K562 (cell line): ENCODE measurements around the gene SKIDA1. TPM values are rescaled to one million over a fixed set of nuclear protein-coding genes. Genes with fewer than 3 reads are reported as not detected.

Experiments used
- BCL6 ChIP-seq: fragments of 250-450 bp; sonication (Bioruptor Pico); IDR thresholded peaks from 2 replicates; pipeline ENCODE4 v1.4.0; 2020
- CREB1 ChIP-seq, 2 experiments: sonication (generic) in 1 of 2; formaldehyde crosslinking in 1 of 2; IDR thresholded peaks; 2 replicates each; pipeline versions ENCODE4 v1.6.1 to v1.8.0; 2012 to 2022; ENCODE audit warnings: inconsistent platforms in 1 of 2, mild to moderate bottlenecking in 1 of 2, missing genetic modification reagents in 1 of 2, moderate library complexity in 1 of 2
- DMBX1 ChIP-seq: fragments of 250-450 bp; sonication (Bioruptor Pico); IDR thresholded peaks from 2 replicates; pipeline ENCODE4 v1.8.0; 2022; ENCODE audit warnings: inconsistent platforms, mild to moderate bottlenecking, moderate library complexity, borderline replicate concordance
- ETS2 ChIP-seq: IDR thresholded peaks from 2 replicates; pipeline ENCODE4 v1.6.1; 2016; ENCODE audit warnings: borderline replicate concordance, missing genetic modification characterization, mild to moderate bottlenecking, moderate library complexity, missing compliant biosample characterization; ENCODE audit not compliant: poor library complexity, severe bottlenecking
- GTF2F1 ChIP-seq: IDR thresholded peaks from 2 replicates; pipeline ENCODE4 v1.6.1; 2011; ENCODE audit warnings: low read depth, low read length, improper control_type of control experiment
- LCOR ChIP-seq: sonication (generic); formaldehyde crosslinking; IDR thresholded peaks from 2 replicates; pipeline ENCODE4 v1.8.0; 2022; ENCODE audit warnings: mild to moderate bottlenecking, missing genetic modification reagents
- PHF8 ChIP-seq: fragments of 200-600 bp; sonication (generic); IDR thresholded peaks from 2 replicates; pipeline ENCODE4 v1.6.1; 2012; ENCODE audit warnings: mixed run types, mild to moderate bottlenecking, inconsistent platforms, low read length, moderate library complexity, borderline replicate concordance
- PTTG1 ChIP-seq: fragments of 450-650 bp; IDR thresholded peaks from 2 replicates; pipeline ENCODE4 v1.6.1; 2016; ENCODE audit warnings: low read depth, mild to moderate bottlenecking, missing genetic modification characterization, missing compliant biosample characterization
- SMAD1 ChIP-seq: fragments of 150-350 bp; IDR thresholded peaks from 2 replicates; pipeline ENCODE4 v1.6.1; 2014; ENCODE audit warnings: low read length, low read depth; ENCODE audit not compliant: partially characterized antibody
- SRSF3 ChIP-seq: fragments of 200-400 bp; formaldehyde crosslinking; IDR thresholded peaks from 2 replicates; pipeline ENCODE4 v1.6.1; 2016; ENCODE audit warnings: mild to moderate bottlenecking, low read length, moderate library complexity; ENCODE audit not compliant: insufficient read depth
- TAF7 ChIP-seq: fragments of 450-650 bp; IDR thresholded peaks from 2 replicates; pipeline ENCODE4 v1.6.1; 2016; ENCODE audit warnings: missing genetic modification characterization, missing compliant biosample characterization
- TGIF2 ChIP-seq: sonication (generic); formaldehyde crosslinking; IDR thresholded peaks from 2 replicates; pipeline ENCODE4 v1.8.1; 2022; ENCODE audit warnings: mild to moderate bottlenecking, missing genetic modification reagents, moderate library complexity
- THRA ChIP-seq: fragments of 450-650 bp; IDR thresholded peaks from 2 replicates; pipeline ENCODE4 v1.6.1; 2017; ENCODE audit warnings: mild to moderate bottlenecking, moderate library complexity
- ZNF277 ChIP-seq: fragments of 250-450 bp; sonication (Bioruptor Pico); IDR thresholded peaks from 2 replicates; pipeline ENCODE4 v1.8.0; 2022; ENCODE audit warnings: inconsistent platforms, mild to moderate bottlenecking, moderate library complexity, borderline replicate concordance
- ZNF436 ChIP-seq: fragments of 250-450, 450-650 bp; sonication (Bioruptor Pico); formaldehyde crosslinking; IDR thresholded peaks from 2 replicates; pipeline ENCODE4 v1.7.0; 2020; ENCODE audit warnings: mild to moderate bottlenecking
- ZNF507 ChIP-seq: conservative IDR thresholded peaks from 2 replicates; pipeline ENCODE4 v1.6.1; 2017; ENCODE audit warnings: missing genetic modification characterization, missing compliant biosample characterization
- ZNF589 ChIP-seq: fragments of 200-800 bp; sonication (Bioruptor generic); IDR thresholded peaks from 2 replicates; pipeline ENCODE4 v1.6.1; 2016; ENCODE audit warnings: low read depth, missing genetic modification characterization, missing compliant biosample characterization
- polyA plus RNA-seq, 8 experiments: library from polyadenylated mRNA; depleted of rRNA in 4 of 8; stranded (reverse) in 5 of 8; unstranded in 3 of 8; fragments of >200 nt; fragmentation: Nextera tagmentation in 2 of 8; fragmentation: Illumina TruSeq in 1 of 8; extraction: Ambion mirVana in 2 of 8; extraction: Trizol in 1 of 8; gene quantifications; 2 replicates each; pipeline versions ENCODE4 v1.2.1 to v1.2.3, GENCODE V29; 2011 to 2014; ENCODE audit warnings: inconsistent platforms in 1 of 8, missing spikeins in 1 of 8
- total RNA-seq, 7 experiments: library from RNA; depleted of rRNA in 6 of 7; stranded (reverse); fragments of >200 nt in 6 of 7; fragmentation: Illumina TruSeq in 2 of 7; extraction: Trizol in 2 of 7; gene quantifications; 2 replicates each; pipeline versions ENCODE4 v1.2.1 to v1.2.3, GENCODE V29; 2011 to 2021; ENCODE audit warnings: low replicate concordance in 1 of 7
- TF ChIP-seq, protein P1 (sequence below): conservative IDR thresholded peaks from 2 replicates; pipeline ENCODE4 v1.6.1; 2011; ENCODE audit warnings: low read depth, mild to moderate bottlenecking, low read length; ENCODE audit not compliant: control insufficient read depth
- TF ChIP-seq, protein P2 (sequence below): sonication (generic); formaldehyde crosslinking; IDR thresholded peaks from 2 replicates; pipeline ENCODE4 v1.8.0; 2023; ENCODE audit warnings: mild to moderate bottlenecking, missing genetic modification reagents

Gene SKIDA1
- total and polyA plus RNA-seq, 9 of the 15 experiments (the other 6 are each of a cell fraction or from before 2014, with no cell fraction given), result 0.05 to 1.1 (median 0.42) TPM

- TF ChIP-seq GTF2F1, result no peak
- no peak for TF ChIP-seq ETS2 (tag)
- TF ChIP-seq, protein P1, sequence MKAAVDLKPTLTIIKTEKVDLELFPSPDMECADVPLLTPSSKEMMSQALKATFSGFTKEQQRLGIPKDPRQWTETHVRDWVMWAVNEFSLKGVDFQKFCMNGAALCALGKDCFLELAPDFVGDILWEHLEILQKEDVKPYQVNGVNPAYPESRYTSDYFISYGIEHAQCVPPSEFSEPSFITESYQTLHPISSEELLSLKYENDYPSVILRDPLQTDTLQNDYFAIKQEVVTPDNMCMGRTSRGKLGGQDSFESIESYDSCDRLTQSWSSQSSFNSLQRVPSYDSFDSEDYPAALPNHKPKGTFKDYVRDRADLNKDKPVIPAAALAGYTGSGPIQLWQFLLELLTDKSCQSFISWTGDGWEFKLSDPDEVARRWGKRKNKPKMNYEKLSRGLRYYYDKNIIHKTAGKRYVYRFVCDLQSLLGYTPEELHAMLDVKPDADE, result 0 out of 2 replicates have a peak, but pooled peaks have one; percentile 55
- no peak for TF ChIP-seq ZNF507 (tag)
- no peak for TF ChIP-seq LCOR
- no peak for TF ChIP-seq BCL6
- TF ChIP-seq SRSF3, result no peak
- no peak for TF ChIP-seq THRA
- peak; percentile 87 for TF ChIP-seq ZNF589
- TF ChIP-seq DMBX1, result peak; percentile 69; the same call in 1 of the 2 replicates
- TF ChIP-seq, protein P2, sequence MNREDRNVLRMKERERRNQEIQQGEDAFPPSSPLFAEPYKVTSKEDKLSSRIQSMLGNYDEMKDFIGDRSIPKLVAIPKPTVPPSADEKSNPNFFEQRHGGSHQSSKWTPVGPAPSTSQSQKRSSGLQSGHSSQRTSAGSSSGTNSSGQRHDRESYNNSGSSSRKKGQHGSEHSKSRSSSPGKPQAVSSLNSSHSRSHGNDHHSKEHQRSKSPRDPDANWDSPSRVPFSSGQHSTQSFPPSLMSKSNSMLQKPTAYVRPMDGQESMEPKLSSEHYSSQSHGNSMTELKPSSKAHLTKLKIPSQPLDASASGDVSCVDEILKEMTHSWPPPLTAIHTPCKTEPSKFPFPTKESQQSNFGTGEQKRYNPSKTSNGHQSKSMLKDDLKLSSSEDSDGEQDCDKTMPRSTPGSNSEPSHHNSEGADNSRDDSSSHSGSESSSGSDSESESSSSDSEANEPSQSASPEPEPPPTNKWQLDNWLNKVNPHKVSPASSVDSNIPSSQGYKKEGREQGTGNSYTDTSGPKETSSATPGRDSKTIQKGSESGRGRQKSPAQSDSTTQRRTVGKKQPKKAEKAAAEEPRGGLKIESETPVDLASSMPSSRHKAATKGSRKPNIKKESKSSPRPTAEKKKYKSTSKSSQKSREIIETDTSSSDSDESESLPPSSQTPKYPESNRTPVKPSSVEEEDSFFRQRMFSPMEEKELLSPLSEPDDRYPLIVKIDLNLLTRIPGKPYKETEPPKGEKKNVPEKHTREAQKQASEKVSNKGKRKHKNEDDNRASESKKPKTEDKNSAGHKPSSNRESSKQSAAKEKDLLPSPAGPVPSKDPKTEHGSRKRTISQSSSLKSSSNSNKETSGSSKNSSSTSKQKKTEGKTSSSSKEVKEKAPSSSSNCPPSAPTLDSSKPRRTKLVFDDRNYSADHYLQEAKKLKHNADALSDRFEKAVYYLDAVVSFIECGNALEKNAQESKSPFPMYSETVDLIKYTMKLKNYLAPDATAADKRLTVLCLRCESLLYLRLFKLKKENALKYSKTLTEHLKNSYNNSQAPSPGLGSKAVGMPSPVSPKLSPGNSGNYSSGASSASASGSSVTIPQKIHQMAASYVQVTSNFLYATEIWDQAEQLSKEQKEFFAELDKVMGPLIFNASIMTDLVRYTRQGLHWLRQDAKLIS (CRISPR knock-in tag), result no peak; the same call in 1 of the 2 replicates
- peak; percentile 43; the same call in 1 of the 2 replicates for TF ChIP-seq CREB1 (IDR thresholded peaks at IDR 0.05)
- TF ChIP-seq CREB1 (CRISPR knock-in tag; IDR thresholded peaks at IDR 0.05), result no peak
- TF ChIP-seq PTTG1 (tag), result no peak
- peak; percentile 58; the same call in 1 of the 2 replicates for TF ChIP-seq TAF7 (tag)
- TF ChIP-seq TGIF2 (CRISPR knock-in tag), result no peak
- TF ChIP-seq SMAD1, result no peak
- peak; percentile 89; the same call in 1 of the 2 replicates for TF ChIP-seq PHF8
- TF ChIP-seq ZNF277 (CRISPR knock-in tag), result no peak
- TF ChIP-seq ZNF436 (CRISPR knock-in tag), result no peak
Measured at GRCh38 chr10:21533467-21534279, 8.2 kb upstream of the SKIDA1 start, which contains the start of gene MLLT10 (continued).
